Natural killer cell treated with Interleukin-12 subunit alpha and Interleukin-12 subunit beta and Interleukin-15 and Interleukin-18, amount 100 ng/mL, for 72 hours (primary cell): ENCODE measurements around the gene RPS6KA2. TPM values are rescaled to one million over a fixed set of nuclear protein-coding genes. Genes with fewer than 3 reads are reported as not detected.

Experiments used
- ATAC-seq, 2 donors: fragments of 150-1000 bp; cut with Tn5 transposase in 1 of 2; sonication (Bioruptor Pico), chemical (Tn5 transposase) in 1 of 2; 2 replicates each; pipeline ENCODE4 v1.10.0; 2021
- DNase-seq: peaks from one replicate; pipeline ENCODE4 v3.0.0; 2022; ENCODE audit warnings: low spot score
- H3K27ac Mint-ChIP-seq, 2 donors: 1 replicate in 1 of 2; 2 replicates in 1 of 2; pipeline ENCODE4 v1.8.0; 2022; ENCODE audit warnings: mixed read lengths in 2 of 2, mild to moderate bottlenecking in 1 of 2, moderate library complexity in 1 of 2
- H3K27me3 Mint-ChIP-seq, 2 donors: 1 replicate in 1 of 2; 2 replicates in 1 of 2; pipeline ENCODE4 v1.8.0; 2022; ENCODE audit warnings: mixed read lengths in 2 of 2
- H3K36me3 Mint-ChIP-seq: one replicate; pipeline ENCODE4 v1.8.0; 2022; ENCODE audit warnings: mixed read lengths
- H3K4me1 Mint-ChIP-seq, 2 donors: 1 replicate in 1 of 2; 2 replicates in 1 of 2; pipeline ENCODE4 v1.8.0; 2022; ENCODE audit warnings: low read depth in 2 of 2, mixed read lengths in 2 of 2, mild to moderate bottlenecking in 1 of 2
- H3K4me3 Mint-ChIP-seq: one replicate; pipeline ENCODE4 v1.8.0; 2022; ENCODE audit warnings: mixed read lengths
- H3K9me3 Mint-ChIP-seq: 2 replicates; pipeline ENCODE4 v1.8.0; 2022; ENCODE audit warnings: mixed read lengths
- total RNA-seq, 2 donors: library from RNA; stranded (reverse); gene quantifications; one replicate each; pipeline ENCODE4 v1.2.3, GENCODE V29; 2022

RPS6KA2 gene
- 1 to 10 TPM; 2.8 to 3.8 TPM for total RNA-seq

DNA sequence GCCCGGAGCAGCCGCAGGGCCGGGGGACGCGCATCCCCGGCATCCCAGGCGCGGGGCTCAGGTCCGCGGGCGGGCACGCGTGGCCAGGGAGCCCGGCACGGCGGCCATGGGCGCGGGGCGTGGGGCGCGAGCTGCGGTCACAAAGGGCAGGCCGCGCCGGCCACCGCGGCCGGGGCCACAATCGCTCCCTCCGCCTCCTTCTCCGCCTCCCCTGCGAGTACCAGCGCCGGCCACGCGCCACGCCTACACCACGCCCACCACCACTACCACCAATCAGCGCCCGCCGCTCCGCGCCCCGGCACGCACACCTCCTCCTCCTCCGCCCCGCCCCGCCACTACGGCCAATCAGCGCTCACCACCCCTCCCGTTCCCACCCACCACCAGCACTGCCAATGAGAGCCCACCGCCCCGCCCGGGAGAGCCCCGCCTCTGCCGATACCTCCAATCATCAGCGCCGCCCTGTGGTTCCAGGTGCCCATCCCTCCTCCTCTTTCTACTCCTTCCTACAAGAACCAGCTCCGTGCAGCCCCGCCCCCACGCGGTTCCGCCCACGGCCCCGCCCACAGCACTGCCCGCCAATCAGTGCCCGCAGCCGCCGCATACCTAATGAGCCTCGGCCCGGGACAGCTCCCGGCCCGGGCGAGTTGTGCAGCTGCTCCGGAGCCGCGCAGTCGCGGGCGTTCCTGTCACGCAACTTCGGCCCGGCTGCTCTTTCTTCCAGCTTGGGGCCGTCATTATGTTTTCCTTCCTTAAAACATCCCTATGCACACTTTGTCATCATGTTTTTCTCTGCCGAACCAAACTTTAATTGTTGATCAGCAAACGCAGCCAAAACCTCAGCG is at the start of gene RPS6KA2:
RPS6KA2 (minus strand) TSS at position 219 of the 842 bp plus-strand sequence. CDS start 232 bp downstream, outside the sequence.
- DNase-seq, result peak; percentile 100
- peak within 1 kb of the TSS; percentile 96 for H3K4me3 Mint-ChIP-seq
- H3K36me3 Mint-ChIP-seq, result no peaks in the 10 kb centered on the region
- H3K4me1 Mint-ChIP-seq, result peaks cover 16 to 18% of the 10 kb centered on the region in 2 donors
- peak within 1 kb of the TSS; percentile 61 to 73 for H3K27ac Mint-ChIP-seq
- H3K9me3 Mint-ChIP-seq, result no peaks in the 10 kb centered on the region
- H3K27me3 Mint-ChIP-seq, result peaks cover 36 to 43% of the 10 kb centered on the region in 2 donors
- peak; percentile 96 for ATAC-seq

GRCh38 chr6:166676270-166676860 is 49.3 kb upstream of the RPS6KA2 start:
- Mint-ChIP-seq H3K4me1 (peaks cover 6 to 7% of the 10 kb centered on the region in 2 donors), H3K4me3 (no peak overlapping the region), H3K36me3 (no peaks in the 10 kb centered on the region), H3K27me3 (peaks cover 13 to 19% of the 10 kb centered on the region in 2 donors), H3K9me3 (no peaks in the 10 kb centered on the region), H3K27ac (no peak overlapping the region)
- DNase-seq (no peak), ATAC-seq (peak in 1 of 2 donors; percentile 52)

GRCh38 chr6:166675736-166676135 is 48.7 kb upstream of the RPS6KA2 start:
- H3K4me3 Mint-ChIP-seq, result no peak overlapping the region
- H3K9me3 Mint-ChIP-seq, result no peaks in the 10 kb centered on the region
- ATAC-seq, result no peak

DNA sequence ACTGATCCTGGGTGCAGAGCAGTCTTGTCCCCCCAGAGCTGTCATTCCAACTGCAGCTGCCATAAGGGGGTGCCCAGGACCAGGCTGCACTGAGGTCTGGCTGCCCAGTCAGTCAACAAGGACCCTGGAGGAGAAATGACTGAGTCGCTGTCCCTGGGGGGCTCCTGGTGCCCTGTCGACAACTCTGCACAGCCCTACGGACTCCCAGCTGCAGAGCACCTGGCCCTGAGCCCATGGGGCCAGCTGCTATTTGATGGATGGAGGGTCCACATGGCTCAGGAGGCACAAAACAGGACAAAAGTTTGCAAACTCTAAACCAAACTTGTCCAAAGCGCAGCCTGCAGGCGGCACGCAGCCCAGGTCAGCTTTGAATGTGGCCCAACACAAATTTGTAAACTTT is 46.3 kb upstream of the RPS6KA2 start:
- no peak for ATAC-seq
- no peak for DNase-seq
- H3K4me3 Mint-ChIP-seq, result no peak overlapping the region
- no peak overlapping the region for H3K27ac Mint-ChIP-seq
- H3K36me3 Mint-ChIP-seq, result no peaks in the 10 kb centered on the region
- H3K9me3 Mint-ChIP-seq, result no peaks in the 10 kb centered on the region
- peaks cover 6 to 7% of the 10 kb centered on the region in 2 donors for H3K4me1 Mint-ChIP-seq
- peaks cover 17 to 24% of the 10 kb centered on the region in 2 donors for H3K27me3 Mint-ChIP-seq

More at GRCh38 chr6:166675736-166676135, 48.7 kb upstream of the RPS6KA2 start:
- H3K27ac Mint-ChIP-seq, result no peak overlapping the region
- H3K36me3 Mint-ChIP-seq, result no peaks in the 10 kb centered on the region
- H3K27me3 Mint-ChIP-seq, result peaks cover 17 to 22% of the 10 kb centered on the region in 2 donors
- DNase-seq, result no peak
- H3K4me1 Mint-ChIP-seq, result peaks cover 6 to 7% of the 10 kb centered on the region in 2 donors

- Mint-ChIP-seq H3K4me1 (peaks cover 6 to 7% of the 10 kb centered on the region in 2 donors), H3K27me3 (peaks cover 20 to 21% of the 10 kb centered on the region in 2 donors), H3K4me3 (no peak overlapping the region), H3K27ac (no peak overlapping the region), H3K9me3 (no peaks in the 10 kb centered on the region), H3K36me3 (no peaks in the 10 kb centered on the region)
- peak in 1 of 2 donors; percentile 6 for ATAC-seq
- DNase-seq, result no peak
Measured at GRCh38 chr6:166672624-166673206, 45.7 kb upstream of the RPS6KA2 start.

GRCh38 chr6:166672146-166672545 is 45.1 kb upstream of the RPS6KA2 start:
- peaks cover 21 to 24% of the 10 kb centered on the region in 2 donors for H3K27me3 Mint-ChIP-seq
- ATAC-seq, result no peak
- no peaks in the 10 kb centered on the region for H3K9me3 Mint-ChIP-seq
- peaks cover 6 to 7% of the 10 kb centered on the region in 2 donors for H3K4me1 Mint-ChIP-seq
- H3K27ac Mint-ChIP-seq, result no peak overlapping the region
- no peaks in the 10 kb centered on the region for H3K36me3 Mint-ChIP-seq
- H3K4me3 Mint-ChIP-seq, result no peak overlapping the region
- no peak for DNase-seq

GRCh38 chr6:166671434-166672081 is 44.5 kb upstream of the RPS6KA2 start:
- peaks cover 21 to 24% of the 10 kb centered on the region in 2 donors for H3K27me3 Mint-ChIP-seq
- no peaks in the 10 kb centered on the region for H3K9me3 Mint-ChIP-seq
- no peaks in the 10 kb centered on the region for H3K36me3 Mint-ChIP-seq
- H3K27ac Mint-ChIP-seq, result no peak overlapping the region
- H3K4me1 Mint-ChIP-seq, result peaks cover 6 to 7% of the 10 kb centered on the region in 2 donors
- DNase-seq (no peak), ATAC-seq (no peak)
- H3K4me3 Mint-ChIP-seq, result no peak overlapping the region

GRCh38 chr6:166670894-166671293 is 43.8 kb upstream of the RPS6KA2 start:
- Mint-ChIP-seq H3K36me3 (no peaks in the 10 kb centered on the region), H3K27me3 (peaks cover 21 to 24% of the 10 kb centered on the region in 2 donors), H3K4me3 (no peak overlapping the region), H3K4me1 (peaks cover 6 to 7% of the 10 kb centered on the region in 2 donors), H3K9me3 (no peaks in the 10 kb centered on the region), H3K27ac (no peak overlapping the region)
- DNase-seq (no peak), ATAC-seq (no peak)

- Mint-ChIP-seq H3K27ac (no peak overlapping the region), H3K36me3 (no peaks in the 10 kb centered on the region), H3K4me1 (peaks cover 6 to 7% of the 10 kb centered on the region in 2 donors), H3K4me3 (no peak overlapping the region), H3K27me3 (peaks cover 21 to 24% of the 10 kb centered on the region in 2 donors), H3K9me3 (no peaks in the 10 kb centered on the region)
- ATAC-seq (no peak), DNase-seq (no peak)
Measured at GRCh38 chr6:166670013-166670412, 43.0 kb upstream of the RPS6KA2 start.

DNA sequence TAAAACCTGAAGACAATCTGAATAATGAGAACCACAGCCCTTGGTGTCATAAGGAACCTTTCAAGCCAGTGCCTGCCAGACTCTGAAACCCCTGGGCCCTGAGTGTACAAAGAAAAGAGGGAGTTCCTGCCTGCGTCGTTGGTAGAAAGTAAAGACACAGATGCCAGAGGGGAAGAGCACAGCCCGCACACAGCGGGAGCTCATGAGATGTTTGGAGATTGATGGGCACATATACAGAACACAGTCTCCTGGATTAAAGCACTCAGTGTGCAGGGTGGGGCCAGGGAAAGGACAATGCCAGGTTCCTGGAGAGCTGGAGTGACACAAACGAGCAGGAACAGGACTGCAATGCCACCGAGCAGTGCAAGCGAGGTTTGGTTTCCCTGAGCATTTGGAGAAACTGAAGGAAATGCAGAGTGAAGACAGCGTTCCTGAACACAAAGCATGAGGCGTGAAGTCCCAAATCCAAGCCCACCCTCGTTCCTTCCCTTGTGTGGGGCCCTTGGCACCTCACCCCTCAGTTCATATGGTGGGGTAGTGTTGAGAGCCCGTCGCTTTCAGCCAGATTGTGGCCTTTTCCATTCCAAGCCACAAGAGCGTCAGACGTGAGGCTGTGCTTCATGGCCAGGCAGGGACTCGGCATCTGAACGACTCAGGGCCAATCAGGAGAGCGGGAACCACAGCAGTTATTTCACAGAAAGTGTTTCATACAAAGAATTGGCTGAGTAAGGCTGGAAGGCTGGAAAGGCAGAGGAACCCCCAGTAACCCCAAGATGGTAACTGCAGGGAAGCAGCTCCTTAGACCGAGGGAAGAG is 41.0 kb upstream of the RPS6KA2 start:
- H3K36me3 Mint-ChIP-seq, result no peaks in the 10 kb centered on the region
- peaks cover 6 to 7% of the 10 kb centered on the region in 2 donors for H3K4me1 Mint-ChIP-seq
- DNase-seq (no peak), ATAC-seq (no peak)
- H3K27ac Mint-ChIP-seq, result no peak overlapping the region
- no peak overlapping the region for H3K4me3 Mint-ChIP-seq
- peaks cover 16 to 34% of the 10 kb centered on the region in 2 donors for H3K27me3 Mint-ChIP-seq
- no peaks in the 10 kb centered on the region for H3K9me3 Mint-ChIP-seq

- Mint-ChIP-seq H3K9me3 (no peaks in the 10 kb centered on the region), H3K4me3 (no peak overlapping the region), H3K27ac (no peak overlapping the region), H3K36me3 (no peaks in the 10 kb centered on the region), H3K27me3 (peaks cover 15 to 31% of the 10 kb centered on the region in 2 donors), H3K4me1 (no peaks in the 10 kb centered on the region)
- DNase-seq (no peak), ATAC-seq (no peak)
Measured at GRCh38 chr6:166664135-166664534, 37.1 kb upstream of the RPS6KA2 start.

DNA sequence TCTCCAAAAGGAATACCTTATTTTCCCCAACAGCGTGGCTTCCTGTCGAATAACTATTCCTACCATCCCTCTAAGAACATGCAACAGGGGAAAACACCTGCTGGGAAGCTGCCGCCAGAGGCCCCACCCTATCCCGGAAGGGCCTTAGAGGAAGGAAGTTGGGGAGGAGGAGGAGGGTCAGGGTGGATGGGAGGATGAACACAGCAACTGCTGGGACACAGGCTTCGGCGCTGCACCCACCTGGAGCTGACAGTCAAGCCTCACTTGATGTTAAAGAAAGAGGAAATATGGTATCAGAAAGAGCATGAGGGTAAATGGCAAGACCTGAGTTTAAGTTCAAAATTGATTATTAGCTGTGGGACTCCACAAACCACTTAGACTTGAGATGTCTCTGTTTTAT is 36.5 kb upstream of the RPS6KA2 start:
- ATAC-seq, result no peak
- no peaks in the 10 kb centered on the region for H3K4me1 Mint-ChIP-seq
- no peaks in the 10 kb centered on the region for H3K36me3 Mint-ChIP-seq
- no peaks in the 10 kb centered on the region for H3K9me3 Mint-ChIP-seq
- H3K4me3 Mint-ChIP-seq, result no peak overlapping the region
- no peak for DNase-seq
- peaks cover 15 to 31% of the 10 kb centered on the region in 2 donors for H3K27me3 Mint-ChIP-seq
- H3K27ac Mint-ChIP-seq, result no peak overlapping the region

- ATAC-seq (no peak), DNase-seq (no peak)
- Mint-ChIP-seq H3K27me3 (peaks cover 18 to 28% of the 10 kb centered on the region in 2 donors), H3K4me3 (no peak overlapping the region), H3K27ac (no peak overlapping the region), H3K9me3 (no peaks in the 10 kb centered on the region), H3K4me1 (peaks cover 0 to under 1% of the 10 kb centered on the region in 2 donors), H3K36me3 (no peaks in the 10 kb centered on the region)
Measured at GRCh38 chr6:166662690-166663089, 35.6 kb upstream of the RPS6KA2 start.
